HL-60 (cell line): ENCODE measurements around the gene TUT4.

Experiments
- TF ChIP-seq, protein P1 (sequence below): IDR thresholded peaks from 2 replicates; pipeline ENCODE4 v1.6.1; 2012; ENCODE audit warnings: low read depth; ENCODE audit not compliant: insufficient replicate concordance
- TF ChIP-seq, protein P2 (sequence below): IDR thresholded peaks from one replicate; pipeline ENCODE4 v1.5.1; 2011; ENCODE audit warnings: low read length, control low read depth, inconsistent platforms; ENCODE audit not compliant: insufficient read depth

DNA sequence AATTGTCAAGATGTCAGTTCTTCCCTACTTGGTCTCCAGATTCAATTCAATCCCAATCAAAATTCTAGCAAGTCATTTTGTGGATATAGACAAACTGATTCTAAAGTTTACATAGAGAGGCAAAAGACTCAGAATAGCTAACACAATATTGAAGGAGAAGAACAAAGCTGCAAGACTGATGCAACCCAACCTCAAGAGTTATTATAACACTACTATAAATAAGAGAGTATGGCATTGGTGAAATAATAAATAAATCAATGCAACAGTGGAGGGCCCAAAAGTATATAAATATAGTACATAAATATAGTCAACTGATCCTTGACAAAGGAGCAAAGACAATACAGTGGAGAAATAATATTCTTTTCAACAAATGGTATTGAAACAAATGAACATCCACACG, 98.8 kb downstream of the TUT4 start:
- TF ChIP-seq, protein P1, sequence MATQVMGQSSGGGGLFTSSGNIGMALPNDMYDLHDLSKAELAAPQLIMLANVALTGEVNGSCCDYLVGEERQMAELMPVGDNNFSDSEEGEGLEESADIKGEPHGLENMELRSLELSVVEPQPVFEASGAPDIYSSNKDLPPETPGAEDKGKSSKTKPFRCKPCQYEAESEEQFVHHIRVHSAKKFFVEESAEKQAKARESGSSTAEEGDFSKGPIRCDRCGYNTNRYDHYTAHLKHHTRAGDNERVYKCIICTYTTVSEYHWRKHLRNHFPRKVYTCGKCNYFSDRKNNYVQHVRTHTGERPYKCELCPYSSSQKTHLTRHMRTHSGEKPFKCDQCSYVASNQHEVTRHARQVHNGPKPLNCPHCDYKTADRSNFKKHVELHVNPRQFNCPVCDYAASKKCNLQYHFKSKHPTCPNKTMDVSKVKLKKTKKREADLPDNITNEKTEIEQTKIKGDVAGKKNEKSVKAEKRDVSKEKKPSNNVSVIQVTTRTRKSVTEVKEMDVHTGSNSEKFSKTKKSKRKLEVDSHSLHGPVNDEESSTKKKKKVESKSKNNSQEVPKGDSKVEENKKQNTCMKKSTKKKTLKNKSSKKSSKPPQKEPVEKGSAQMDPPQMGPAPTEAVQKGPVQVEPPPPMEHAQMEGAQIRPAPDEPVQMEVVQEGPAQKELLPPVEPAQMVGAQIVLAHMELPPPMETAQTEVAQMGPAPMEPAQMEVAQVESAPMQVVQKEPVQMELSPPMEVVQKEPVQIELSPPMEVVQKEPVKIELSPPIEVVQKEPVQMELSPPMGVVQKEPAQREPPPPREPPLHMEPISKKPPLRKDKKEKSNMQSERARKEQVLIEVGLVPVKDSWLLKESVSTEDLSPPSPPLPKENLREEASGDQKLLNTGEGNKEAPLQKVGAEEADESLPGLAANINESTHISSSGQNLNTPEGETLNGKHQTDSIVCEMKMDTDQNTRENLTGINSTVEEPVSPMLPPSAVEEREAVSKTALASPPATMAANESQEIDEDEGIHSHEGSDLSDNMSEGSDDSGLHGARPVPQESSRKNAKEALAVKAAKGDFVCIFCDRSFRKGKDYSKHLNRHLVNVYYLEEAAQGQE, result no peak
- TF ChIP-seq, protein P2, sequence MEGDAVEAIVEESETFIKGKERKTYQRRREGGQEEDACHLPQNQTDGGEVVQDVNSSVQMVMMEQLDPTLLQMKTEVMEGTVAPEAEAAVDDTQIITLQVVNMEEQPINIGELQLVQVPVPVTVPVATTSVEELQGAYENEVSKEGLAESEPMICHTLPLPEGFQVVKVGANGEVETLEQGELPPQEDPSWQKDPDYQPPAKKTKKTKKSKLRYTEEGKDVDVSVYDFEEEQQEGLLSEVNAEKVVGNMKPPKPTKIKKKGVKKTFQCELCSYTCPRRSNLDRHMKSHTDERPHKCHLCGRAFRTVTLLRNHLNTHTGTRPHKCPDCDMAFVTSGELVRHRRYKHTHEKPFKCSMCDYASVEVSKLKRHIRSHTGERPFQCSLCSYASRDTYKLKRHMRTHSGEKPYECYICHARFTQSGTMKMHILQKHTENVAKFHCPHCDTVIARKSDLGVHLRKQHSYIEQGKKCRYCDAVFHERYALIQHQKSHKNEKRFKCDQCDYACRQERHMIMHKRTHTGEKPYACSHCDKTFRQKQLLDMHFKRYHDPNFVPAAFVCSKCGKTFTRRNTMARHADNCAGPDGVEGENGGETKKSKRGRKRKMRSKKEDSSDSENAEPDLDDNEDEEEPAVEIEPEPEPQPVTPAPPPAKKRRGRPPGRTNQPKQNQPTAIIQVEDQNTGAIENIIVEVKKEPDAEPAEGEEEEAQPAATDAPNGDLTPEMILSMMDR, result no peak
